ENCODE results near the gene PLEKHA8. TPM values are rescaled to one million over a fixed set of nuclear protein-coding genes. Genes with fewer than 3 reads are reported as not detected.

PLEKHA8 gene
- total RNA-seq, 6 experiments from 2014 or later: 2.7 to 8.1 (median 4.4) TPM

GRCh38 chr7:30003098-30003497 is 25.1 kb upstream of the PLEKHA8 start:
- Histone ChIP-seq H3K4me3 (no peak overlapping the region), H3K27me3 (no peaks in the 10 kb centered on the region), H3K4me1 (no peaks in the 10 kb centered on the region), H3K36me3 (no peaks in the 10 kb centered on the region), H3K27ac (no peak overlapping the region), H3K9me3 (no peaks in the 10 kb centered on the region)
- intact Hi-C loops (cut with DNase I): no loop called here
- no peak for TF ChIP-seq POLR2A (IDR thresholded peaks at IDR 0.05)
- TF ChIP-seq, protein P1, sequence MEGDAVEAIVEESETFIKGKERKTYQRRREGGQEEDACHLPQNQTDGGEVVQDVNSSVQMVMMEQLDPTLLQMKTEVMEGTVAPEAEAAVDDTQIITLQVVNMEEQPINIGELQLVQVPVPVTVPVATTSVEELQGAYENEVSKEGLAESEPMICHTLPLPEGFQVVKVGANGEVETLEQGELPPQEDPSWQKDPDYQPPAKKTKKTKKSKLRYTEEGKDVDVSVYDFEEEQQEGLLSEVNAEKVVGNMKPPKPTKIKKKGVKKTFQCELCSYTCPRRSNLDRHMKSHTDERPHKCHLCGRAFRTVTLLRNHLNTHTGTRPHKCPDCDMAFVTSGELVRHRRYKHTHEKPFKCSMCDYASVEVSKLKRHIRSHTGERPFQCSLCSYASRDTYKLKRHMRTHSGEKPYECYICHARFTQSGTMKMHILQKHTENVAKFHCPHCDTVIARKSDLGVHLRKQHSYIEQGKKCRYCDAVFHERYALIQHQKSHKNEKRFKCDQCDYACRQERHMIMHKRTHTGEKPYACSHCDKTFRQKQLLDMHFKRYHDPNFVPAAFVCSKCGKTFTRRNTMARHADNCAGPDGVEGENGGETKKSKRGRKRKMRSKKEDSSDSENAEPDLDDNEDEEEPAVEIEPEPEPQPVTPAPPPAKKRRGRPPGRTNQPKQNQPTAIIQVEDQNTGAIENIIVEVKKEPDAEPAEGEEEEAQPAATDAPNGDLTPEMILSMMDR (IDR thresholded peaks at IDR 0.05): no peak
- 47% methylated on average over 6 of the region's 6 CpGs for WGBS (ENCODE audit: insufficient coverage, low coverage, low lambda C conversion rate, missing lambda C conversion rate)
- no peak for DNase-seq
- no peak for ATAC-seq

GRCh38 chr7:30005464-30005863 is 22.7 kb upstream of the PLEKHA8 start:
- H3K36me3 ChIP-seq: no peaks in the 10 kb centered on the region
- H3K9me3 ChIP-seq: no peaks in the 10 kb centered on the region
- no peak for DNase-seq
- ATAC-seq: no peak
- 55% methylated on average over 3 of the region's 3 CpGs for WGBS (ENCODE audit: insufficient coverage, low coverage, low lambda C conversion rate, missing lambda C conversion rate)
- no peaks in the 10 kb centered on the region for H3K4me1 ChIP-seq
- H3K27ac ChIP-seq: no peak overlapping the region
- H3K4me3 ChIP-seq: no peak overlapping the region
- no peaks in the 10 kb centered on the region for H3K27me3 ChIP-seq
- intact Hi-C loops (cut with DNase I): no loop called here
- TF ChIP-seq, protein P1 (IDR thresholded peaks at IDR 0.05): no peak
- TF ChIP-seq POLR2A (IDR thresholded peaks at IDR 0.05): no peak

GRCh38 chr7:30010021-30010420 is 18.2 kb upstream of the PLEKHA8 start:
- no peak for DNase-seq
- Histone ChIP-seq H3K27me3 (no peaks in the 10 kb centered on the region), H3K4me1 (no peaks in the 10 kb centered on the region), H3K4me3 (no peak overlapping the region), H3K9me3 (no peaks in the 10 kb centered on the region), H3K27ac (no peak overlapping the region), H3K36me3 (no peaks in the 10 kb centered on the region)
- ATAC-seq: no peak
- WGBS (ENCODE audit: insufficient coverage, low coverage, low lambda C conversion rate, missing lambda C conversion rate): 95% methylated on average over 5 of the region's 6 CpGs
- intact Hi-C loops (cut with DNase I): no loop called here
- no peak for TF ChIP-seq POLR2A (IDR thresholded peaks at IDR 0.05)
- TF ChIP-seq, protein P1 (IDR thresholded peaks at IDR 0.05): no peak

GRCh38 chr7:30012757-30013156 is 15.5 kb upstream of the PLEKHA8 start:
- no peaks in the 10 kb centered on the region for H3K9me3 ChIP-seq
- no peaks in the 10 kb centered on the region for H3K27me3 ChIP-seq
- no peak overlapping the region for H3K4me3 ChIP-seq
- H3K36me3 ChIP-seq: peaks cover 0 to 6% (median 0%) of the 10 kb centered on the region in 4 donors
- ATAC-seq (no peak), DNase-seq (no peak)
- intact Hi-C loops (cut with DNase I): no loop called here
- H3K27ac ChIP-seq: no peak overlapping the region
- 86% methylated on average over 3 of the region's 3 CpGs for WGBS (ENCODE audit: insufficient coverage, low coverage, low lambda C conversion rate, missing lambda C conversion rate)
- TF ChIP-seq, protein P1 (IDR thresholded peaks at IDR 0.05): no peak
- TF ChIP-seq POLR2A (IDR thresholded peaks at IDR 0.05): no peak
- no peaks in the 10 kb centered on the region for H3K4me1 ChIP-seq

DNA sequence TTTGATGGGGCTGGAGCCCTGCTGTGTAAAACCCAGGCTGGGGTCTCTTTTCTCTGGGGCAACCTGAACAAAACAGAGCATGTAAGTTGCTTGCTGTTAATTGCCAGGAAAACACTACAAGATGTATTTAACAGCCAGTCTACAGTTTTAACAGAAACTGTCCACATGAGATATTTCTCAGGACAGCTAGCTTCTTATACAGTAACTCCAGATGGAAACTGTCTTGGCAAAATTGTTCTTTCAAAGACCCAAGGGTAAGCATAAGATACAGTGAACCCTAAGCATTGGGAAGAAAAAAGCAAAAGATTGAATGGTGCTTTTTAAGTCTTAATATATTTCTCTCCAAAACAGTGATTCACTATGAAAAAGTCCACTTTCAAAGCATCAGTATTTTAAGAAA is 9.8 kb upstream of the PLEKHA8 start:
- ATAC-seq (no peak), DNase-seq (no peak)
- H3K4me3 ChIP-seq: no peak overlapping the region
- no peaks in the 10 kb centered on the region for H3K4me1 ChIP-seq
- H3K27ac ChIP-seq: no peak overlapping the region
- H3K36me3 ChIP-seq: peaks cover 0 to 6% (median 0%) of the 10 kb centered on the region in 4 donors
- TF ChIP-seq POLR2A (IDR thresholded peaks at IDR 0.05): no peak
- TF ChIP-seq, protein P1 (IDR thresholded peaks at IDR 0.05): no peak
- no peaks in the 10 kb centered on the region for H3K27me3 ChIP-seq
- intact Hi-C loops (cut with DNase I): no loop called here
- no peaks in the 10 kb centered on the region for H3K9me3 ChIP-seq

Data from right lobe of liver (tissue), 6 donors.